ENCODE data around the gene DAPK3.
"Not testable (repeated sequence)": the region's sequence is repeated elsewhere in the genome, so short reads cannot be mapped to it uniquely, and the experiment has no call there.

DNA sequence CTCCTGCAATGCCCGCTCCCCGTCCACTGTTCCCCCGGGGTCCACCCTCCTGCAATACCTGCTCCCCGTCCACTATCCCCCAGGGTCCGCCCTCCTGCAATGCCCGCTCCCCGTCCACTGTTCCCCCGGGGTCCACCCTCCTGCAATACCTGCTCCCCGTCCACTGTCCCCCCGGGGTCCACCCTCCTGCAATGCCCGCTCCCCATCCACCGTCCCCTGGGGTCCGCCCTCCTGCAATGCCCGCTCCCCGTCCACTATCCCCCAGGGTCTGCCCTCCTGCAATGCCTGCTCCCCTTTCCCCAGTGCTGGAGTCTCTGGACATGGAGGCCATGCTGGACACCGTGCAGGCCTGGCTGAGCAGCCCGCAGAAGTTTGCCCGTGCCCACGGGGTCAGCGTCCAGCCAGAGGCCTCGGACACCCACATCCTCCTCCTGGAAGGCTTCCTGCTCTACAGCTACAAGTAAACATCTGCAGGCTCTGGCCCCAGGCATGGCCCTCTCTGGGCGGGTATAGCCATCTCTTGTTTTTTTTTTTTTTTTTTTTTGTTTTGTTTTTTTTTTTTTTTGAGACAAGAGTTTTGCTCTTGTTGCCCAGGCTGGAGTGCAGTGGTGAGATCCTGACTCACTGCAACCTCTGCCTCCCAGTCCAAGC lies 32.5 kb downstream of the DAPK3 start:
- TF ChIP-seq, protein P1, sequence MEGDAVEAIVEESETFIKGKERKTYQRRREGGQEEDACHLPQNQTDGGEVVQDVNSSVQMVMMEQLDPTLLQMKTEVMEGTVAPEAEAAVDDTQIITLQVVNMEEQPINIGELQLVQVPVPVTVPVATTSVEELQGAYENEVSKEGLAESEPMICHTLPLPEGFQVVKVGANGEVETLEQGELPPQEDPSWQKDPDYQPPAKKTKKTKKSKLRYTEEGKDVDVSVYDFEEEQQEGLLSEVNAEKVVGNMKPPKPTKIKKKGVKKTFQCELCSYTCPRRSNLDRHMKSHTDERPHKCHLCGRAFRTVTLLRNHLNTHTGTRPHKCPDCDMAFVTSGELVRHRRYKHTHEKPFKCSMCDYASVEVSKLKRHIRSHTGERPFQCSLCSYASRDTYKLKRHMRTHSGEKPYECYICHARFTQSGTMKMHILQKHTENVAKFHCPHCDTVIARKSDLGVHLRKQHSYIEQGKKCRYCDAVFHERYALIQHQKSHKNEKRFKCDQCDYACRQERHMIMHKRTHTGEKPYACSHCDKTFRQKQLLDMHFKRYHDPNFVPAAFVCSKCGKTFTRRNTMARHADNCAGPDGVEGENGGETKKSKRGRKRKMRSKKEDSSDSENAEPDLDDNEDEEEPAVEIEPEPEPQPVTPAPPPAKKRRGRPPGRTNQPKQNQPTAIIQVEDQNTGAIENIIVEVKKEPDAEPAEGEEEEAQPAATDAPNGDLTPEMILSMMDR (IDR thresholded peaks at IDR 0.05; ENCODE audit: poor library complexity, severe bottlenecking) = not testable (repeated sequence)
- TF ChIP-seq TAF1 (IDR thresholded peaks at IDR 0.05; ENCODE audit: low read depth); SMC3 (conservative IDR thresholded peaks at IDR 0.05; ENCODE audit: poor library complexity); POLR2AphosphoS5 (IDR thresholded peaks at IDR 0.05); EZH2 (IDR thresholded peaks at IDR 0.05; ENCODE audit: borderline replicate concordance, insufficient read depth, low read length, poor library complexity, severe bottlenecking); RAD21 (conservative IDR thresholded peaks at IDR 0.05): not testable (repeated sequence)
- TF ChIP-seq, protein P2, sequence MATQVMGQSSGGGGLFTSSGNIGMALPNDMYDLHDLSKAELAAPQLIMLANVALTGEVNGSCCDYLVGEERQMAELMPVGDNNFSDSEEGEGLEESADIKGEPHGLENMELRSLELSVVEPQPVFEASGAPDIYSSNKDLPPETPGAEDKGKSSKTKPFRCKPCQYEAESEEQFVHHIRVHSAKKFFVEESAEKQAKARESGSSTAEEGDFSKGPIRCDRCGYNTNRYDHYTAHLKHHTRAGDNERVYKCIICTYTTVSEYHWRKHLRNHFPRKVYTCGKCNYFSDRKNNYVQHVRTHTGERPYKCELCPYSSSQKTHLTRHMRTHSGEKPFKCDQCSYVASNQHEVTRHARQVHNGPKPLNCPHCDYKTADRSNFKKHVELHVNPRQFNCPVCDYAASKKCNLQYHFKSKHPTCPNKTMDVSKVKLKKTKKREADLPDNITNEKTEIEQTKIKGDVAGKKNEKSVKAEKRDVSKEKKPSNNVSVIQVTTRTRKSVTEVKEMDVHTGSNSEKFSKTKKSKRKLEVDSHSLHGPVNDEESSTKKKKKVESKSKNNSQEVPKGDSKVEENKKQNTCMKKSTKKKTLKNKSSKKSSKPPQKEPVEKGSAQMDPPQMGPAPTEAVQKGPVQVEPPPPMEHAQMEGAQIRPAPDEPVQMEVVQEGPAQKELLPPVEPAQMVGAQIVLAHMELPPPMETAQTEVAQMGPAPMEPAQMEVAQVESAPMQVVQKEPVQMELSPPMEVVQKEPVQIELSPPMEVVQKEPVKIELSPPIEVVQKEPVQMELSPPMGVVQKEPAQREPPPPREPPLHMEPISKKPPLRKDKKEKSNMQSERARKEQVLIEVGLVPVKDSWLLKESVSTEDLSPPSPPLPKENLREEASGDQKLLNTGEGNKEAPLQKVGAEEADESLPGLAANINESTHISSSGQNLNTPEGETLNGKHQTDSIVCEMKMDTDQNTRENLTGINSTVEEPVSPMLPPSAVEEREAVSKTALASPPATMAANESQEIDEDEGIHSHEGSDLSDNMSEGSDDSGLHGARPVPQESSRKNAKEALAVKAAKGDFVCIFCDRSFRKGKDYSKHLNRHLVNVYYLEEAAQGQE (IDR thresholded peaks at IDR 0.05; ENCODE audit: borderline replicate concordance) = not testable (repeated sequence)
